T-cell (primary cell): Measurements from ENCODE around the gene NHS. TPM values are rescaled to one million over a fixed set of nuclear protein-coding genes. Genes with fewer than 3 reads are reported as not detected.

Experiments
- ATAC-seq, 4 experiments: fragments of 200-7000 bp in 3 of 4; fragments of 150-1000 bp in 1 of 4; cut with Tn5 transposase; replicated peaks in 1 of 4; 1 replicate in 3 of 4; 2 replicates in 1 of 4; pipeline ENCODE4 v1.10.0; 2021; ENCODE audit warnings: moderate library complexity in 3 of 4, mild to moderate bottlenecking in 2 of 4, moderate number of reproducible peaks in 1 of 4
- CTCF ChIA-PET, 2 donors: fragments of 300-600 bp; sonication (Branson Sonifier 250); formaldehyde crosslinking; loops; one replicate each; lab custom pipeline; 2022; ENCODE audit warnings: antibody characterized with exemption in 2 of 2; lab: Charles Lee
- POLR2A ChIA-PET, 2 donors: fragments of 300-600 bp; sonication (Branson Sonifier 250); formaldehyde crosslinking; loops; one replicate each; lab custom pipeline; 2022; ENCODE audit warnings: antibody characterized with exemption in 2 of 2; lab: Charles Lee
- DNase-seq, 35 experiments: peaks; one replicate each; pipeline versions ENCODE4 v3.0.0 to v3.0.0-alpha.2; 2013 to 2023
- H3K27ac ChIP-seq: one replicate; pipeline ENCODE4 v1.5.1; 2013; ENCODE audit warnings: low read length
- H3K27me3 ChIP-seq, 2 experiments: replicated peaks in 1 of 2; 1 replicate in 1 of 2; 2 replicates in 1 of 2; pipeline versions ENCODE4 v1.6.1 to v1.7.0; 2013; ENCODE audit warnings: low read length in 1 of 2, mixed read lengths in 1 of 2; ENCODE audit not compliant: control insufficient read depth in 2 of 2, insufficient read depth in 2 of 2; ENCODE audit errors: extremely low read depth in 1 of 2
- H3K36me3 ChIP-seq, 2 donors: 1 replicate in 1 of 2; 2 replicates in 1 of 2; pipeline versions ENCODE4 v1.6.1 to v1.7.0; 2013; ENCODE audit warnings: low read length in 1 of 2; ENCODE audit not compliant: control insufficient read depth in 2 of 2, insufficient read depth in 1 of 2; ENCODE audit errors: extremely low read depth in 1 of 2
- H3K4me1 ChIP-seq, 2 experiments: 1 replicate in 1 of 2; 2 replicates in 1 of 2; pipeline versions ENCODE4 v1.6.1 to v1.7.0; 2013; ENCODE audit warnings: low read length in 2 of 2, mixed read lengths in 1 of 2; ENCODE audit not compliant: insufficient read depth in 2 of 2, control insufficient read depth in 1 of 2; ENCODE audit errors: extremely low read depth in 1 of 2
- H3K4me3 ChIP-seq, 2 donors: 1 replicate in 1 of 2; 2 replicates in 1 of 2; pipeline versions ENCODE4 v1.5.1 to v1.7.0; 2013; ENCODE audit warnings: mild to moderate bottlenecking in 2 of 2, low read length in 1 of 2, moderate library complexity in 1 of 2; ENCODE audit not compliant: control insufficient read depth in 1 of 2; ENCODE audit errors: extremely low read depth in 1 of 2
- H3K9me3 ChIP-seq: 2 replicates; pipeline ENCODE4 v1.7.0; 2013
- H3K27ac Mint-ChIP-seq, 2 donors: one replicate each; pipeline ENCODE4 v1.8.0; 2020 to 2021; ENCODE audit warnings: mild to moderate bottlenecking in 2 of 2, mixed read lengths in 2 of 2
- H3K27me3 Mint-ChIP-seq, 2 donors: one replicate each; pipeline ENCODE4 v1.8.0; 2021 to 2022; ENCODE audit warnings: mixed read lengths in 2 of 2
- H3K36me3 Mint-ChIP-seq: one replicate; pipeline ENCODE4 v1.8.0; 2021; ENCODE audit warnings: mixed read lengths
- H3K4me1 Mint-ChIP-seq, 3 donors: one replicate each; pipeline ENCODE4 v1.8.0; 2020 to 2022; ENCODE audit warnings: mixed read lengths in 3 of 3, mild to moderate bottlenecking in 1 of 3
- H3K4me3 Mint-ChIP-seq, 3 donors: one replicate each; pipeline ENCODE4 v1.8.0; 2020 to 2022; ENCODE audit warnings: mild to moderate bottlenecking in 3 of 3, mixed read lengths in 3 of 3, moderate library complexity in 3 of 3
- H3K9me3 Mint-ChIP-seq, 3 donors: one replicate each; pipeline ENCODE4 v1.8.0; 2020 to 2022; ENCODE audit warnings: mixed read lengths in 3 of 3
- WGBS: methylation state at CpG from one replicate; pipeline ENCODE4 v1.1.5; 2013; ENCODE audit warnings: missing lambda C conversion rate; ENCODE audit not compliant: insufficient coverage; 5-methylcytosine and 5-hydroxymethylcytosine counted together
- total RNA-seq, 35 experiments: library from RNA in 6 of 35; stranded (reverse) in 6 of 35; fragments of 120-200 nt in 1 of 35; gene quantifications; one replicate each; pipeline versions ENCODE4 v1.2.1 to v1.2.4 and lab custom pipeline; 2013 to 2026

The NHS gene
- total RNA-seq, 5 donors from 2014 or later (not counting 1 experiment from before 2014, with no cell fraction given): 0.03 to 0.20 (median 0.11) TPM; not detected in 1

DNA sequence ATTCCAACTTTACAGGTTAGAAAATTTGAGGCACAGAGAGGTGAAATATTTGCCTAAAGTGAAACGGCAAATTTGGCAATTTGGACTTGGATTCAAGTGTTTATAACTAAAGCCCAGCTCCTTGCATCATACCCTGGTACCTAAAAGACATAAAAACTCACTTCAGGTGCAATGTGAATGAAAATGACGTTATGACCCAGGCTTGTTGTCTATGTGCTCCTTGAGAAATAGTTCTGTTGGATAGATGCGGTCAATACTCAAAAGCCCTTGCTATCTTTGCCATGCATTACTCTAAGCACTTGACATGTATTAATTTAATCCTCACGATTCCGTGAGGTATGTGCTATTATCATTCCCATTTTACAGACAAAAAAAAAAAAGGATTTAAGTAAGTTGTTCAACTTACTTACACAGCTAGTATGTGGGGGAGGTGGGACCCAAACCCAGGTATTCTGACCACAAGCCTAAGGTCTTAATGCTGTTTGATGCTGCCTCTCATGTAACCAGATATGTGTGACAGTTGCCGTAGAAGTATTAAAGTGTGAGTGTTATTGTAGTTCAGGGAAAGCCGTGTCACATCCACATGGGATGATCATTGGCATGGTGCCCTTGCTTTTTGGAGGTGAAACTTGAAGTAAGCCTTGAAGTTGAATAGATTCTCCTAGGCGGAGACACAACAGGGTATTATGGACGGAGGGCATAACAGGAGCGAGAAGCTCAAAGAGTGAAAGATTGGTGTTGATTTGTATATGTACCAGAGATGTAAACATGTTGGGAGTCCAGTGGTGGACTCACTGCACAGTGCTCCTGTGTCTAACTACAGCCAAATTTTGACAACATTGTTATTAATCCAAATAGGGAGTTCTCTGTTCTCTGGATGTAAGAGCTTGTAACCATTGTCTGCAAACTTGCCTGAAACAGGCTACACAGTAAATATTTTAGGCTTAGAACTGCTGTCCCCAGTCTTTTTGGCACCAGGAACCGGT is 365.4 kb downstream of the NHS start:
- ChIA-PET POLR2A (no interaction called here), CTCF (interaction anchor here (0.7 kb wide), 2 partner anchors 148 to 685 kb away, joined by 4 to 5 read pairs; no protein-coding TSS in a partner anchor)
- Histone ChIP-seq H3K36me3 (no peaks in the 10 kb centered on the region), H3K4me3 (no peak overlapping the region), H3K4me1 (peaks cover 14 to 21% of the 10 kb centered on the region in 2 experiments), H3K27me3 (peaks cover 0 to 7% of the 10 kb centered on the region in 2 experiments), H3K27ac (no peak overlapping the region), H3K9me3 (no peaks in the 10 kb centered on the region)
- Mint-ChIP-seq H3K9me3 (no peaks in the 10 kb centered on the region), H3K4me1 (peaks cover 26 to 47% (median 44%) of the 10 kb centered on the region in 3 donors), H3K4me3 (peak overlapping the region; percentile 21 to 98 (median 41)), H3K27me3 (peaks cover 0 to 2% of the 10 kb centered on the region in 2 donors), H3K36me3 (no peaks in the 10 kb centered on the region), H3K27ac (peak overlapping the region; percentile 66 to 68)
- DNase-seq (no peak), ATAC-seq (no peak)
- WGBS: 80% methylated on average over 3 of the region's 11 CpGs

DNA sequence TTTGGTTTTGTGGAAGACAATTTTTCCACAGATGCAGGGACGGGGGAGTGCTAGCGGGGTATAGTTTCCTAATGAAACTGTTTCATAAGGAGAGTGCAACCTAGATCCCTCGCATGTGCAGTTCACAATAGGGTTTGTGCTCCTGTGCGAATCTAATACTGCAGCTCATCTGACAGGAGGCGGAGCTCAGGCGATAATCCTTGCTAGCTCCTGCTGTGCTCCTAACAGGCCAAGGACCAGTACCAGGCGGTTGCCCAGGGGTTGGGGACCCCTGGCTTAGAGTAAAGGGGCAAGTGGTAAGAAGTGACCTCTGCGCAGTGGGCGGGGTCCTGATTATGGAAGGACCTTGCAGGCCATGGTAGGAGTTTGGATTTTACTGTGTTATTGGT is 366.1 kb downstream of the NHS start:
- DNase-seq (no peak), ATAC-seq (no peak)
- Mint-ChIP-seq H3K4me3 (peak overlapping the region in 1 of 3 donors; percentile 98), H3K9me3 (no peaks in the 10 kb centered on the region), H3K36me3 (no peaks in the 10 kb centered on the region), H3K27ac (no peak overlapping the region), H3K27me3 (peaks cover 0 to 2% of the 10 kb centered on the region in 2 donors), H3K4me1 (peaks cover 26 to 47% (median 44%) of the 10 kb centered on the region in 3 donors)
- ChIA-PET CTCF (no interaction called here), POLR2A (no interaction called here)
- Histone ChIP-seq H3K9me3 (no peaks in the 10 kb centered on the region), H3K4me1 (peaks cover 14 to 21% of the 10 kb centered on the region in 2 experiments), H3K27ac (no peak overlapping the region), H3K36me3 (no peaks in the 10 kb centered on the region), H3K27me3 (peaks cover 0 to 7% of the 10 kb centered on the region in 2 experiments), H3K4me3 (no peak overlapping the region)
- WGBS: 58% methylated on average over 6 of the region's 9 CpGs

DNA sequence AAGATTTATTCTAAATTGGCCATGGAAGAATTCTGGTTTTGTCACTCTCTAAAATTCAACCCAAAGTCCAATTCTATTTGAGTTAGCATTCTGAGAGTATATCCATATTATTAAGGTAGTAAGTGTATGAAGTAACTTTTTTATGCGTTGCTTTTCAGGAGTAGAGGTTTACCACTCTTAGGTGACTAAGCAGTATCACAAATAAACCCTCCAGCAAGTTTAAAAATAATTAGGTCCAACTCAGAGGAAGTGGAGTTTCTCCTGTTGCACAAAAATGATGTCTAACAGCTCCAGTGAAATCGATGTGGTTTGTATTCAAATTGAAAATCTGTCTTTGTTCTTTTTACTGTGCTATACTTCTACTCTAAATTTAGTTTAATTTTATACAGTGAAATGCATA is 368.9 kb downstream of the NHS start:
- H3K27me3 Mint-ChIP-seq: peaks cover 2 to 8% of the 10 kb centered on the region in 2 donors
- H3K4me3 Mint-ChIP-seq: no peak overlapping the region
- ATAC-seq: no peak
- no peaks in the 10 kb centered on the region for H3K9me3 Mint-ChIP-seq
- H3K27ac Mint-ChIP-seq: peak overlapping the region in 1 of 2 donors; percentile 73
- no peaks in the 10 kb centered on the region for H3K36me3 ChIP-seq
- no peak for DNase-seq
- no CpG with 5 or more reads among the region's 2 CpGs for WGBS
- POLR2A ChIA-PET: no interaction called here
- H3K27me3 ChIP-seq: no peaks in the 10 kb centered on the region
- H3K9me3 ChIP-seq: no peaks in the 10 kb centered on the region
- H3K4me1 Mint-ChIP-seq: peaks cover 33 to 47% (median 40%) of the 10 kb centered on the region in 3 donors
- peaks cover 2 to 14% of the 10 kb centered on the region in 2 experiments for H3K4me1 ChIP-seq
- no peak overlapping the region for H3K27ac ChIP-seq
- CTCF ChIA-PET: interaction anchor here in 1 of 2 donors (1.0 kb wide), 1 partner anchor 530 kb away, joined by 3 read pairs; no protein-coding TSS in a partner anchor
- no peaks in the 10 kb centered on the region for H3K36me3 Mint-ChIP-seq
- H3K4me3 ChIP-seq: no peak overlapping the region

DNA sequence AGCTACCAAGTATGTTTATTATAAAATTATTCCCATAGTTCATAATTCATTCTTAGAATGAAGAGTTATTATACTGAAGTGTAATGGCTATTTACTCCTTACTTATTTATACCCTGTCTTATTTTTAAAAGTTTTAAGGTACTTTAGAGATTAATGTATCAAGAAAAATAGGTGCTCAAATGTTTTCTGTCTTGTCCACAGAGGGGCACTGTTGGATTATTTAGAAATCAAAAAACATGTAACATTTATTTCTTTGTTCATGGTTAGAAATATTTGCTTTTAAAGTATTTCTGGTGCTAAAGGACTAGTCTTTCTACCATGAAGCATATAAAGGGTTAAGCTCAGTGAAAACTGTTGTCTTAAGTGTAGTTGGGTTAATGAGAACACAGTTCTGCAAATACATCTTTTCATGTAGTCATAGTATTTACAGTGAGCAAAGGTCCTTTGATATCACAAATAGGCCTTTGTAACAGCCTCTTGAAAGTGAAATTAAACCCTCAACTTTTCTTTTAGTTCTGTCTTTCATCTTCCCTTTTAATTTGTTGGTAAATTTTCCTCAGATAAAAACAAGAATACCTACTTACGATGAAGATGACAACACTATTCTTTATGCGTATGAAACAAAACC is 370.0 kb downstream of the NHS start:
- CTCF ChIA-PET: interaction anchor here in 1 of 2 donors (2.1 kb wide), 1 partner anchor 43 kb away, joined by 5 read pairs; no protein-coding TSS in a partner anchor
- Mint-ChIP-seq H3K9me3 (no peaks in the 10 kb centered on the region), H3K36me3 (no peaks in the 10 kb centered on the region), H3K27me3 (peaks cover 2 to 8% of the 10 kb centered on the region in 2 donors), H3K27ac (no peak overlapping the region), H3K4me3 (no peak overlapping the region), H3K4me1 (peaks cover 23 to 39% (median 30%) of the 10 kb centered on the region in 3 donors)
- no peak overlapping the region for H3K27ac ChIP-seq
- no peak overlapping the region for H3K4me3 ChIP-seq
- ATAC-seq (no peak), DNase-seq (peak in 1 of 35 experiments; percentile 34)
- H3K36me3 ChIP-seq: peaks cover 0 to 3% of the 10 kb centered on the region in 2 donors
- no peaks in the 10 kb centered on the region for H3K9me3 ChIP-seq
- POLR2A ChIA-PET: interaction anchor here in 1 of 2 donors (0.7 kb wide), 1 partner anchor 33 kb away, joined by 3 read pairs; no protein-coding TSS in a partner anchor
- no peaks in the 10 kb centered on the region for H3K27me3 ChIP-seq
- WGBS: no CpG with 5 or more reads among the region's 2 CpGs
- H3K4me1 ChIP-seq: peaks cover 2 to 14% of the 10 kb centered on the region in 2 experiments

DNA sequence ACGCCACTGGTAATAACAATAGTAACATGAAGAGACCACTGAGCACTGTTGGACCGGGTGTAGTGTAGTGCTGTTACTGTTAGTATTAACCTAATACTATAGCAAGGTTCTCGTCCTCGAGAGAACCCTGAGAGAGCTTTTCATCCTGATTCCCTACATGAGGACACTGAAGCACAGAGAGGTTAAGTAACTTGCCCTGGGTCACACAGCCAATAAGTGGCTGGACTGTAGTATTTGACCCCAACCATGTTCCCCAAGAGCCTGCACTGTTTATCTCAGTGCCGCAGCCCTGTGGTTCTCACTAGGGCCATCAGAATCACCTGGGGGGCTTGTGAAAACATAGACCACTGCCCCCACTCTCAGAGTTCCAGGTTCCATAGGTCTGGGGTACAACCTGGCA is 372.7 kb downstream of the NHS start:
- Mint-ChIP-seq H3K27me3 (peaks cover 0 to 8% of the 10 kb centered on the region in 2 donors), H3K4me3 (no peak overlapping the region), H3K9me3 (no peaks in the 10 kb centered on the region), H3K27ac (no peak overlapping the region), H3K36me3 (peaks cover 2% of the 10 kb centered on the region), H3K4me1 (peaks cover 9 to 23% (median 10%) of the 10 kb centered on the region in 3 donors)
- POLR2A ChIA-PET: no interaction called here
- Histone ChIP-seq H3K36me3 (peaks cover 0 to 11% of the 10 kb centered on the region in 2 donors), H3K27me3 (no peaks in the 10 kb centered on the region), H3K27ac (no peak overlapping the region), H3K4me1 (peaks cover 0 to 6% of the 10 kb centered on the region in 2 experiments), H3K4me3 (no peak overlapping the region), H3K9me3 (no peaks in the 10 kb centered on the region)
- no peak for ATAC-seq
- WGBS: no CpG with 5 or more reads among the region's 5 CpGs
- DNase-seq: no peak
- CTCF ChIA-PET: no interaction called here

DNA sequence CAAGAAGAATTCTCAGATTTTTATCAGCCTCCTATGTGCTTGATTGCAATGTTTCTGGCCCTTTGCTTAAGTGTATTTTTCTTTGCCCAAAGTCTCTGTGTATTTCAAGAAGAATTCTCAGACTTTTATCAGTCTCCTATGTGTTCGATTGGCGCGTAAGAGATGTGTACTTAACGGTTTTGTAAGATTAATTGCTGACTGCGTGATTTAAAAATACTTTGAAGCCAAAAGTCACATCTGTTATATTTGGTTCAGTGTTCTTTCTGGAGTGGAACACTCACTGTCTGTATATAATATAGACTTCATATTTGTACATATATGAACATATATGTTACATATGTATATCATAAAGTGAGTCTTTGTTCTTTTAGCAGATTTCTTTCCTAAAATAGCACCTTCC is 373.7 kb downstream of the NHS start:
- Mint-ChIP-seq H3K27ac (no peak overlapping the region), H3K27me3 (peaks cover 0 to 8% of the 10 kb centered on the region in 2 donors), H3K9me3 (no peaks in the 10 kb centered on the region), H3K4me3 (no peak overlapping the region), H3K4me1 (peaks cover 4 to 16% (median 10%) of the 10 kb centered on the region in 3 donors), H3K36me3 (peaks cover 2% of the 10 kb centered on the region)
- H3K9me3 ChIP-seq: no peaks in the 10 kb centered on the region
- H3K36me3 ChIP-seq: peaks cover 0 to 11% of the 10 kb centered on the region in 2 donors
- H3K4me3 ChIP-seq: no peak overlapping the region
- peaks cover 0 to 4% of the 10 kb centered on the region in 2 experiments for H3K4me1 ChIP-seq
- WGBS: no CpG with 5 or more reads among the region's 5 CpGs
- H3K27me3 ChIP-seq: no peaks in the 10 kb centered on the region
- ChIA-PET CTCF (no interaction called here), POLR2A (no interaction called here)
- no peak for ATAC-seq
- no peak overlapping the region for H3K27ac ChIP-seq
- DNase-seq: no peak
